Kidney tubule cell (primary cell): ENCODE measurements around the gene SLC25A13.

Experiments used
- DNase-seq: peaks from one replicate; pipeline ENCODE4 v3.0.0-alpha.2; 2018; ENCODE audit warnings: low spot score

Gene SLC25A13

GRCh38 chr7:96238976-96239766, 82.7 kb downstream of the SLC25A13 start:
- DNase-seq = peak; percentile 28

GRCh38 chr7:96238474-96238873, 83.4 kb downstream of the SLC25A13 start:
- no peak for DNase-seq

- no peak for DNase-seq
These were observed 84.9 kb downstream of the SLC25A13 start for GRCh38 chr7:96237040-96237439.

- peak; percentile 87 for DNase-seq
These were observed 85.5 kb downstream of the SLC25A13 start for GRCh38 chr7:96236198-96237039.

- no peak for DNase-seq
These were observed 86.6 kb downstream of the SLC25A13 start for GRCh38 chr7:96235281-96235680.

GRCh38 chr7:96233528-96234154, 88.3 kb downstream of the SLC25A13 start:
- DNase-seq = no peak

GRCh38 chr7:96233084-96233483, 88.8 kb downstream of the SLC25A13 start:
- peak; percentile 73 for DNase-seq

GRCh38 chr7:96228760-96229159, 93.1 kb downstream of the SLC25A13 start:
- DNase-seq = no peak

- DNase-seq = no peak
These were observed 96.6 kb downstream of the SLC25A13 start for GRCh38 chr7:96225251-96225650.

GRCh38 chr7:96224685-96225084, 97.2 kb downstream of the SLC25A13 start:
- no peak for DNase-seq

- no peak for DNase-seq
These were observed 97.8 kb downstream of the SLC25A13 start for GRCh38 chr7:96224073-96224472.

- no peak for DNase-seq
These were observed 100.0 kb downstream of the SLC25A13 start for GRCh38 chr7:96221888-96222287.

GRCh38 chr7:96219378-96220130, 102.3 kb downstream of the SLC25A13 start:
- DNase-seq = peak; percentile 94

- no peak for DNase-seq
These were observed 103.1 kb downstream of the SLC25A13 start for GRCh38 chr7:96218664-96219243.

GRCh38 chr7:96217147-96217546, 104.8 kb downstream of the SLC25A13 start:
- no peak for DNase-seq

- DNase-seq = no peak
These were observed 105.5 kb downstream of the SLC25A13 start for GRCh38 chr7:96216373-96216772.

GRCh38 chr7:96212474-96212873, 109.4 kb downstream of the SLC25A13 start:
- DNase-seq = no peak

- DNase-seq = no peak
These were observed 109.9 kb downstream of the SLC25A13 start for GRCh38 chr7:96211954-96212353.

- DNase-seq = no peak
These were observed 116.2 kb downstream of the SLC25A13 start for GRCh38 chr7:96205665-96206064.

GRCh38 chr7:96204601-96205000, 117.3 kb downstream of the SLC25A13 start:
- no peak for DNase-seq

- DNase-seq = no peak
These were observed 118.1 kb downstream of the SLC25A13 start for GRCh38 chr7:96203786-96204185.

GRCh38 chr7:96202102-96202501, 119.8 kb downstream of the SLC25A13 start:
- no peak for DNase-seq
